Mesendoderm (in vitro differentiated cells): ENCODE data around the gene ABHD1.

Experiments used
- DNase-seq: peaks from one replicate; pipeline ENCODE4 v3.0.0; 2013
- H2AK5ac ChIP-seq: 2 replicates; pipeline ENCODE4 v1.6.1; 2013; ENCODE audit warnings: low read length, inconsistent platforms
- H2BK120ac ChIP-seq: 2 replicates; pipeline ENCODE4 v1.6.1; 2013; ENCODE audit warnings: low read depth, mild to moderate bottlenecking, low read length, moderate library complexity, mixed read lengths
- H2BK15ac ChIP-seq: replicated peaks from 2 replicates; pipeline ENCODE4 v1.6.1; 2013; ENCODE audit warnings: low read depth, mild to moderate bottlenecking, moderate library complexity
- H2BK5ac ChIP-seq: 2 replicates; pipeline ENCODE4 v1.6.1; 2013; ENCODE audit warnings: low read length, inconsistent platforms
- H3K18ac ChIP-seq: 2 replicates; pipeline ENCODE4 v1.6.1; 2013; ENCODE audit warnings: mild to moderate bottlenecking, low read length, mixed read lengths
- H3K23ac ChIP-seq: one replicate; pipeline ENCODE4 v1.6.1; 2013; ENCODE audit warnings: low read length
- H3K27ac ChIP-seq: 2 replicates; pipeline ENCODE4 v1.5.1; 2013; ENCODE audit warnings: low read depth, mild to moderate bottlenecking, inconsistent platforms, low read length, moderate library complexity
- H3K27me3 ChIP-seq: 2 replicates; pipeline ENCODE4 v1.6.1; 2013; ENCODE audit warnings: low read length, control low read depth, mild to moderate bottlenecking, inconsistent platforms; ENCODE audit not compliant: insufficient read depth, poor library complexity
- H3K36me3 ChIP-seq: 2 replicates; pipeline ENCODE4 v1.6.1; 2013; ENCODE audit warnings: low read length, inconsistent platforms; ENCODE audit not compliant: control insufficient read depth, insufficient read depth
- H3K4ac ChIP-seq: one replicate; pipeline ENCODE4 v1.6.1; 2013; ENCODE audit warnings: low read depth, mild to moderate bottlenecking, low read length, moderate library complexity
- H3K4me1 ChIP-seq: 2 replicates; pipeline ENCODE4 v1.6.1; 2013; ENCODE audit warnings: low read depth, low read length, inconsistent platforms; ENCODE audit not compliant: control insufficient read depth
- H3K4me2 ChIP-seq: 2 replicates; pipeline ENCODE4 v1.6.1; 2013; ENCODE audit warnings: low read length
- H3K4me3 ChIP-seq: 2 replicates; pipeline ENCODE4 v1.5.1; 2013; ENCODE audit warnings: mild to moderate bottlenecking, low read length
- H3K56ac ChIP-seq: one replicate; pipeline ENCODE4 v1.6.1; 2013; ENCODE audit warnings: low read length
- H3K79me1 ChIP-seq: 2 replicates; pipeline ENCODE4 v1.6.1; 2013; ENCODE audit warnings: low read length, inconsistent platforms
- H3K79me2 ChIP-seq: 2 replicates; pipeline ENCODE4 v1.6.1; 2013; ENCODE audit warnings: mild to moderate bottlenecking, low read length; ENCODE audit not compliant: control insufficient read depth, insufficient read depth
- H3K9ac ChIP-seq: 2 replicates; pipeline ENCODE4 v1.6.1; 2013; ENCODE audit warnings: low read length, inconsistent platforms
- H4K5ac ChIP-seq: one replicate; pipeline ENCODE4 v1.6.1; 2013; ENCODE audit warnings: low read length
- H4K8ac ChIP-seq: one replicate; pipeline ENCODE4 v1.6.1; 2013; ENCODE audit warnings: low read depth, mild to moderate bottlenecking, control low read depth, low read length, moderate library complexity
- WGBS: extraction: QIAGEN DNeasy Blood & Tissue Kit; methylation state at CpG from one replicate; pipeline ENCODE4 v1.1.7; 2013; ENCODE audit warnings: low lambda C conversion rate, missing lambda C conversion rate; ENCODE audit not compliant: insufficient coverage; ENCODE audit errors: extremely low coverage; 5-methylcytosine and 5-hydroxymethylcytosine counted together

ABHD1 gene

DNA sequence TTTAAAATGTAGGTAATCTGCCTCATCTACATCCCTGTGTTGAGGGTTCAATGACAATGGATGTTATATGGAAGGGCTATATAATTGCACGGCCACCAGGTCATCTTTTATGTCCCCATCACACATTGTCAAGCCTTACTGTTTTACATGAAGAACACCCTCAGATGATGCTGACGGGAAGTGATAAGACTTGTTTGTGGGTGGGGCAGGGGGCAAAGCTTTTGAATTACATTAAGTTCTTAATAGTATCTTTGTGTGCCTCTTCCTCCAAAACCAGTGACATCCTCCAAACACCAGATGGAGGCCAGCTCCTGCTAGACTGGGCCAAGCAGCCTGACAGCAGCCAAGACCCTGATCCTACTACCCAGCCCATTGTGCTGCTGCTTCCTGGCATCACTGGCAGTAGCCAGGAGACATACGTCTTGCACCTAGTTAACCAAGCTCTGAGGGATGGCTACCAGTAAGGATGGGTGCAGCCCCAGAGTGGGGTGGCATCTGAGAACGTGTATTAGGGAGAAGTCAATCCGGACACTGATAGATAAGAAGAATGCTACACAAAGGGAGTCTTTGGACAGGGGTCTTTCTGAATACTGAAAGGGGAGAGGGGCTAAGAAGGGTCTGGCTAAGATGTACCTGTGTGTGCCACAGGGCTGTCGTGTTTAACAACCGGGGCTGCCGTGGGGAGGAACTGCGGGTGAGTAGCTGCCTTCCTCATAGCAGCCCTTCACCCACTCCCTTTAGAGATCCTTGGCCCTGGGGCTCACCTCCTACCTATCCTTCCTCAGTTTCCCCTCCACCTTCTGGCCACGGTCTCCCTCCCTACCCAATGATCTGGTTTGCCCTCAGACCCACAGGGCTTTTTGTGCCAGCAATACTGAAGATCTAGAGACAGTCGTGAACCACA, 5.3 kb downstream of the ABHD1 start:
- WGBS = no CpG with 5 or more reads among the region's 11 CpGs
- peaks cover 6% of the 10 kb centered on the region for H3K4me1 ChIP-seq
- peaks cover 8% of the 10 kb centered on the region for H3K36me3 ChIP-seq
- no peak overlapping the region for H3K56ac ChIP-seq
- no peak overlapping the region for H3K4ac ChIP-seq
- peaks cover 2% of the 10 kb centered on the region for H3K27me3 ChIP-seq
- no peak overlapping the region for H4K5ac ChIP-seq
- DNase-seq = no peak
- H3K79me2 ChIP-seq = peaks cover 11% of the 10 kb centered on the region
- H3K27ac ChIP-seq = no peak overlapping the region
- no peak overlapping the region for H4K8ac ChIP-seq
- peaks cover 10% of the 10 kb centered on the region for H3K79me1 ChIP-seq
- no peak overlapping the region for H2BK5ac ChIP-seq
- no peak overlapping the region for H2AK5ac ChIP-seq
- H3K4me3 ChIP-seq = no peak overlapping the region
- no peak overlapping the region for H3K18ac ChIP-seq
- H3K9ac ChIP-seq = no peak overlapping the region
- H3K23ac ChIP-seq = no peak overlapping the region
- H2BK15ac ChIP-seq = no peak overlapping the region
- no peak overlapping the region for H2BK120ac ChIP-seq
- H3K4me2 ChIP-seq = no peak overlapping the region

GRCh38 chr2:27130396-27130795, 6.8 kb downstream of the ABHD1 start:
- Histone ChIP-seq H4K5ac (no peak overlapping the region), H3K79me1 (peaks cover 10% of the 10 kb centered on the region), H3K79me2 (peaks cover 11% of the 10 kb centered on the region), H2BK120ac (no peak overlapping the region), H3K27ac (no peak overlapping the region), H3K9ac (no peak overlapping the region), H3K4ac (no peak overlapping the region), H3K4me1 (peaks cover 6% of the 10 kb centered on the region), H2AK5ac (no peak overlapping the region), H3K18ac (no peak overlapping the region), H2BK5ac (no peak overlapping the region), H4K8ac (no peak overlapping the region), H3K4me2 (no peak overlapping the region), H3K36me3 (peaks cover 8% of the 10 kb centered on the region), H3K27me3 (no peaks in the 10 kb centered on the region), H3K56ac (no peak overlapping the region), H2BK15ac (no peak overlapping the region), H3K23ac (no peak overlapping the region), H3K4me3 (no peak overlapping the region)
- WGBS = no CpG with 5 or more reads among the region's 10 CpGs
- no peak for DNase-seq

- Histone ChIP-seq H2BK15ac (no peak overlapping the region), H3K79me1 (peaks cover 10% of the 10 kb centered on the region), H3K4me3 (no peak overlapping the region), H3K4ac (no peak overlapping the region), H3K79me2 (peaks cover 11% of the 10 kb centered on the region), H3K4me2 (no peak overlapping the region), H4K8ac (no peak overlapping the region), H3K27me3 (no peaks in the 10 kb centered on the region), H4K5ac (no peak overlapping the region), H3K36me3 (peaks cover 8% of the 10 kb centered on the region), H2BK120ac (no peak overlapping the region), H3K27ac (no peak overlapping the region), H2AK5ac (no peak overlapping the region), H2BK5ac (no peak overlapping the region), H3K56ac (no peak overlapping the region), H3K18ac (no peak overlapping the region), H3K4me1 (peaks cover 6% of the 10 kb centered on the region), H3K23ac (no peak overlapping the region), H3K9ac (no peak overlapping the region)
- DNase-seq = no peak
- no CpG with 5 or more reads among the region's 11 CpGs for WGBS
These were observed 7.8 kb downstream of the ABHD1 start for GRCh38 chr2:27131429-27131828.

GRCh38 chr2:27133195-27133875, 9.7 kb downstream of the ABHD1 start:
- Histone ChIP-seq H3K4me1 (peaks cover 6% of the 10 kb centered on the region), H3K4ac (no peak overlapping the region), H3K4me3 (peak overlapping the region; percentile 69), H4K5ac (no peak overlapping the region), H3K36me3 (peaks cover 8% of the 10 kb centered on the region), H3K56ac (peak overlapping the region; percentile 89), H2BK120ac (no peak overlapping the region), H3K4me2 (peak overlapping the region; percentile 93), H2BK15ac (no peak overlapping the region), H2BK5ac (no peak overlapping the region), H4K8ac (no peak overlapping the region), H3K23ac (no peak overlapping the region), H2AK5ac (no peak overlapping the region), H3K27me3 (no peaks in the 10 kb centered on the region), H3K79me2 (peaks cover 11% of the 10 kb centered on the region), H3K9ac (peak overlapping the region; percentile 85), H3K27ac (no peak overlapping the region), H3K18ac (no peak overlapping the region), H3K79me1 (peaks cover 10% of the 10 kb centered on the region)
- DNase-seq = no peak
- no CpG with 5 or more reads among the region's 14 CpGs for WGBS

- Histone ChIP-seq H2BK120ac (no peak within 1 kb of the TSS), H3K4me1 (peaks cover 6% of the 10 kb centered on the region), H4K5ac (no peak within 1 kb of the TSS), H3K18ac (peak within 1 kb of the TSS; percentile 44), H3K27ac (peak within 1 kb of the TSS; percentile 10), H3K4ac (no peak within 1 kb of the TSS), H3K9ac (peak within 1 kb of the TSS; percentile 85), H3K79me2 (peaks cover 11% of the 10 kb centered on the region), H2BK15ac (no peak within 1 kb of the TSS), H4K8ac (no peak within 1 kb of the TSS), H3K4me3 (peak within 1 kb of the TSS; percentile 69), H3K27me3 (no peaks in the 10 kb centered on the region), H3K79me1 (peaks cover 10% of the 10 kb centered on the region), H3K23ac (no peak within 1 kb of the TSS), H2BK5ac (no peak within 1 kb of the TSS), H3K36me3 (peaks cover 8% of the 10 kb centered on the region), H2AK5ac (no peak within 1 kb of the TSS), H3K4me2 (peak within 1 kb of the TSS; percentile 93), H3K56ac (peak within 1 kb of the TSS; percentile 89)
- no CpG with 5 or more reads among the region's 86 CpGs for WGBS
- DNase-seq = peak; percentile 97
These were observed 10.5 kb downstream of the ABHD1 start, which contains the start of gene PREB for GRCh38 chr2:27133905-27134780. PREB (minus strand) TSS chr2:27134636; CDS start chr2:27134421, 215 bp downstream.
